ENCODE measurements around the gene YIPF3. TPM values are rescaled to one million over a fixed set of nuclear protein-coding genes. Genes with fewer than 3 reads are reported as not detected.
"Not testable (repeated sequence)": the region's sequence is repeated elsewhere in the genome, so short reads cannot be mapped to it uniquely, and the experiment has no call there.

YIPF3 gene
- total RNA-seq, 2 donors from 2014 or later, result 54.6 to 61.3 TPM

DNA sequence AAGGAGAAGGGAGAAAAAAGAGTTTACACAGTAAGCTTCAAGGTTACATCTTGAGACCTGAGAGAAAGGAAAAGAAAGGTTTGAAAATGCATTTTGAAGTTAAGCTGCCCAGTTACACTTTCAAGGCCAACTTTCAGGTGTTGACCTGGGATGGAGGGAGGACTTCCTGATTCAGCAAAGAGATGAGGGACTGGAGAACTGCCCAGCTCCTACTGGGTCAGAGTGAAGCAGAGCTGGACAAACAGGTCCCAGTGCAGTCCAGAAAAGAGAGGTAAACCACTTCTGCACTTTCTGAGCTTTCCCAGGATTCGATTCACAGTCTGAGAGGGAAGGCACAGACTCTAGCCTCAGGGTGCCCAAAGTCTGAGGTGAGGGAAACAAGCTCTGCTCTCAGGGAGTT is 45.3 kb downstream of the YIPF3 start:
- intact Hi-C loops (cut with DNase I), result no loop called here
- DNase-seq (ENCODE audit: low spot score), result no peak

- DNase-seq (ENCODE audit: low spot score), result no peak
- intact Hi-C loops (cut with DNase I), result no loop called here
Measured at GRCh38 chr6:43469947-43470346, 46.8 kb downstream of the YIPF3 start.

GRCh38 chr6:43468748-43469681 is 47.7 kb downstream of the YIPF3 start:
- intact Hi-C loops (cut with DNase I), result no loop called here
- no peak for DNase-seq (ENCODE audit: low spot score)

GRCh38 chr6:43468240-43468639 is 48.5 kb downstream of the YIPF3 start:
- DNase-seq (ENCODE audit: low spot score), result no peak
- intact Hi-C loops (cut with DNase I), result no loop called here

GRCh38 chr6:43467752-43468151 is 49.0 kb downstream of the YIPF3 start:
- no peak for DNase-seq (ENCODE audit: low spot score)
- intact Hi-C loops (cut with DNase I), result no loop called here

- intact Hi-C loops (cut with DNase I); DNase-seq (ENCODE audit: low spot score): not testable (repeated sequence)
Measured at GRCh38 chr6:43467265-43467664, 49.5 kb downstream of the YIPF3 start.

GRCh38 chr6:43465948-43466347 is 50.8 kb downstream of the YIPF3 start:
- intact Hi-C loops (cut with DNase I), result no loop called here
- no peak for DNase-seq (ENCODE audit: low spot score)

DNA sequence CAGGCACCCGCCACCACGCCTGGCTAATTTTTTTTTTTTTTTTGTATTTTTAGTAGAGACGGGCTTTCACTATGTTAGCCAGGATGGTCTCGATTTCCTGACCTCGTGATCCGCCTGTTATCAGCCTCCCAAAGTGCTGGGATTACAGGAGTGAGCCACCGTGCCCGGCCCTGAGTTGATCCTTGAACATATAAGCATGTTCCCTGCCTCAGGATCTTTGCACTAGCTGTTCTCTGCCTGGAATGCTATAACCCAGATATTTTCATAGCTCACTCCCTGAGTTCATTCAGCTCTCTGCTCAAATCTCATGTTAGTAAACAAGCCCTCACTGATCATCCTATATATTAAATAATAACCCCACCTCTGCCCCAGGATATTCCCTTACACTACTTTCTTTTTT is 52.4 kb downstream of the YIPF3 start:
- intact Hi-C loops (cut with DNase I), result no loop called here
- no peak for DNase-seq (ENCODE audit: low spot score)

GRCh38 chr6:43461936-43462335 is 54.8 kb downstream of the YIPF3 start:
- no peak for DNase-seq (ENCODE audit: low spot score)
- intact Hi-C loops (cut with DNase I), result no loop called here

Other genes starting within 250 kb of the YIPF3 start
- gene SLC22A7, start 218.7 kb downstream of the YIPF3 start, total RNA-seq, result not detected
- gene CRIP3, start 208.1 kb downstream of the YIPF3 start, total RNA-seq, result 1 to 10 TPM in 1 of 2 donors, under 1 TPM in 1; 1.00 to 1.4 TPM
- 10 to 100 TPM; 11.2 to 13.9 TPM for gene ZNF318, start 147.3 kb downstream of the YIPF3 start, total RNA-seq
- 10 to 100 TPM; 21.1 to 22.4 TPM for gene ABCC10, start 89.4 kb downstream of the YIPF3 start, total RNA-seq
- under 1 TPM; 0.14 to 0.42 TPM for gene DLK2, start 61.4 kb downstream of the YIPF3 start, total RNA-seq
- 10 to 100 TPM; 23.4 to 25.4 TPM for gene TJAP1, start 39.4 kb downstream of the YIPF3 start, total RNA-seq
- gene LRRC73, start 6.6 kb downstream of the YIPF3 start, total RNA-seq, result under 1 TPM; 0.69 to 0.90 TPM
- gene POLR1C, start 163 bp upstream of the YIPF3 start, total RNA-seq, result 10 to 100 TPM; 23.9 to 31.7 TPM
- 10 to 100 TPM; 18.4 to 26.2 TPM for gene XPO5, start 59.1 kb upstream of the YIPF3 start, total RNA-seq
- 10 to 100 TPM; 11.0 to 16.7 TPM for gene POLH, start 59.3 kb upstream of the YIPF3 start, total RNA-seq
- 10 to 100 TPM; 43.3 to 50.4 TPM for gene GTPBP2, start 112.3 kb upstream of the YIPF3 start, total RNA-seq
- gene MAD2L1BP, start 118.9 kb upstream of the YIPF3 start, total RNA-seq, result 10 to 100 TPM; 12.0 to 15.5 TPM
- under 1 TPM; 0.19 to 0.23 TPM for gene RSPH9, start 128.1 kb upstream of the YIPF3 start, total RNA-seq
- 10 to 100 TPM; 25.4 to 28.2 TPM for gene MRPS18A, start 170.9 kb upstream of the YIPF3 start, total RNA-seq